HCT116 (cell line): Measurements from ENCODE around the gene CPA1. TPM values are rescaled to one million over a fixed set of nuclear protein-coding genes. Genes with fewer than 3 reads are reported as not detected.

Experiments
- ATAC-seq: fragments of 200-7000 bp; cut with Tn5 transposase; 2 replicates; pipeline ENCODE4 v1.9.1; 2020; ENCODE audit warnings: mild to moderate bottlenecking, moderate library complexity
- BruUV-seq: library from RNA; stranded (reverse); fragments of 400-500 nt; replicated peaks from 2 replicates; lab custom pipeline; 2021; lab: Mats Ljungman, UMichigan
- CTCF ChIA-PET: fragments of 300-600 bp; sonication (Branson Sonifier 250); formaldehyde crosslinking; loops from one replicate; lab custom pipeline; 2021; ENCODE audit warnings: antibody characterized with exemption; lab: Charles Lee
- POLR2A ChIA-PET: fragments of 300-600, 350-600 bp; sonication (Branson Sonifier 250); formaldehyde crosslinking; loops from one replicate; lab custom pipeline; 2021; ENCODE audit warnings: antibody characterized with exemption; lab: Charles Lee
- RAD21 ChIA-PET, 2 experiments: fragments of 300-600 bp; sonication (Branson Sonifier 250); formaldehyde crosslinking; loops; one replicate each; lab custom pipeline; 2023; ENCODE audit warnings: low total read pairs in 2 of 2; ENCODE audit not compliant: uncharacterized antibody in 2 of 2, unreplicated experiment in 2 of 2, low non-redundant PET in 1 of 2; lab: Charles Lee
- DNase-seq: peaks from one replicate; pipeline ENCODE4 v3.0.0-alpha.2; 2010; ENCODE audit warnings: low read depth, low spot score
- H2AFZ ChIP-seq: fragments of 200-600 bp; shearing (Covaris generic), sonication (generic); 2 replicates; pipeline ENCODE4 v1.6.1; 2017; ENCODE audit warnings: low read depth, mixed run types, mixed read lengths, antibody characterized with exemption, low read length; ENCODE audit not compliant: poor library complexity, severe bottlenecking
- H3K27ac ChIP-seq: 2 replicates; pipeline ENCODE4 v1.5.1; 2012; ENCODE audit warnings: low read depth, low read length
- H3K27me3 ChIP-seq: fragments of 200-600 bp; sonication (generic); 2 replicates; pipeline ENCODE4 v1.6.1; 2016; ENCODE audit warnings: mixed run types, low read length, mixed read lengths; ENCODE audit not compliant: insufficient read depth
- H3K36me3 ChIP-seq, 2 experiments: fragments of 200-500 bp in 1 of 2; fragments of 200-600 bp in 1 of 2; sonication (Bioruptor generic) in 1 of 2; sonication (generic) in 1 of 2; 2 replicates each; pipeline versions ENCODE4 v1.5.1 to v1.6.1; 2014 to 2016; ENCODE audit warnings: low read length in 2 of 2, inconsistent platforms in 1 of 2, mixed read lengths in 1 of 2, mixed run types in 1 of 2; ENCODE audit not compliant: insufficient read depth in 2 of 2, control insufficient read depth in 1 of 2
- H3K4me1 ChIP-seq, 2 experiments: fragments of 200-600 bp in 1 of 2; sonication (generic) in 1 of 2; 2 replicates each; pipeline versions ENCODE4 v1.5.1 to v1.6.1; 2012 to 2017; ENCODE audit warnings: low read length in 2 of 2, inconsistent platforms in 1 of 2, mild to moderate bottlenecking in 1 of 2, mixed read lengths in 1 of 2, mixed run types in 1 of 2, moderate library complexity in 1 of 2; ENCODE audit not compliant: insufficient read depth in 2 of 2, control insufficient read depth in 1 of 2
- H3K4me2 ChIP-seq: fragments of 200-600 bp; sonication (generic); 2 replicates; pipeline ENCODE4 v1.6.1; 2017; ENCODE audit warnings: mixed run types, low read length, mixed read lengths
- H3K4me3 ChIP-seq, 2 experiments: fragments of 200-600 bp in 1 of 2; sonication (generic) in 1 of 2; replicated peaks in 1 of 2; 2 replicates each; pipeline ENCODE4 v1.5.1; 2011 to 2016; ENCODE audit warnings: low read length in 2 of 2, control low read depth in 1 of 2, low read depth in 1 of 2, mild to moderate bottlenecking in 1 of 2, mixed read lengths in 1 of 2, mixed run types in 1 of 2
- H3K79me2 ChIP-seq: fragments of 200-600 bp; sonication (generic); 2 replicates; pipeline ENCODE4 v1.6.1; 2017; ENCODE audit warnings: mild to moderate bottlenecking, mixed run types, low read length, moderate library complexity, mixed read lengths; ENCODE audit not compliant: insufficient read depth
- H3K9ac ChIP-seq: fragments of 200-600 bp; sonication (generic); 2 replicates; pipeline ENCODE4 v1.6.1; 2016; ENCODE audit warnings: low read length, mixed read lengths
- H3K9me2 ChIP-seq: fragments of 200-600 bp; sonication (generic), shearing (Covaris generic); 2 replicates; pipeline ENCODE4 v1.6.1; 2017; ENCODE audit warnings: mixed run types, mild to moderate bottlenecking, moderate library complexity; ENCODE audit not compliant: insufficient read depth
- H3K9me3 ChIP-seq, 2 experiments: fragments of 200-500 bp in 1 of 2; fragments of 200-600 bp in 1 of 2; sonication (Bioruptor generic) in 1 of 2; sonication (generic) in 1 of 2; 2 replicates each; pipeline ENCODE4 v1.6.1; 2014 to 2017; ENCODE audit warnings: low read length in 2 of 2, mixed read lengths in 2 of 2, inconsistent platforms in 1 of 2, low read depth in 1 of 2, mild to moderate bottlenecking in 1 of 2, mixed run types in 1 of 2, moderate library complexity in 1 of 2; ENCODE audit not compliant: control insufficient read depth in 1 of 2, insufficient read depth in 1 of 2
- H4K20me1 ChIP-seq: fragments of 200-600 bp; sonication (generic), shearing (Covaris generic); 2 replicates; pipeline ENCODE4 v1.6.1; 2017; ENCODE audit warnings: mixed run types, mild to moderate bottlenecking, moderate library complexity; ENCODE audit not compliant: insufficient read depth
- ATF3 ChIP-seq: IDR thresholded peaks from 2 replicates; pipeline ENCODE4 v1.6.1; 2012
- CEBPB ChIP-seq: IDR thresholded peaks from 2 replicates; pipeline ENCODE4 v1.6.1; 2012; ENCODE audit warnings: low read depth
- CTCF ChIP-seq, 3 experiments: fragments of 200-600 bp in 1 of 3; sonication (generic) in 1 of 3; IDR thresholded peaks in 2 of 3; conservative IDR thresholded peaks in 1 of 3; 2 replicates each; pipeline ENCODE4 v1.5.1; 2012 to 2017; ENCODE audit warnings: low read depth in 2 of 3, low read length in 2 of 3, antibody characterized with exemption in 1 of 3, borderline replicate concordance in 1 of 3, control low read depth in 1 of 3, mild to moderate bottlenecking in 1 of 3, mixed read lengths in 1 of 3, mixed run types in 1 of 3, moderate library complexity in 1 of 3; ENCODE audit not compliant: insufficient read depth in 1 of 3
- EGR1 ChIP-seq: IDR thresholded peaks from 2 replicates; pipeline ENCODE4 v1.6.1; 2012; ENCODE audit warnings: low read depth
- EZH2 ChIP-seq: fragments of 200-600 bp; sonication (generic); IDR thresholded peaks from 2 replicates; pipeline ENCODE4 v1.6.1; 2017; ENCODE audit warnings: antibody characterized with exemption, mixed run types
- MAX ChIP-seq: IDR thresholded peaks from 2 replicates; pipeline ENCODE4 v1.6.1; 2012
- POLR2A ChIP-seq: IDR thresholded peaks from 2 replicates; pipeline ENCODE4 v1.7.0; 2011; ENCODE audit warnings: borderline replicate concordance; ENCODE audit not compliant: insufficient read depth, insufficient read length; ENCODE audit errors: extremely low read depth
- POLR2AphosphoS5 ChIP-seq: IDR thresholded peaks from 2 replicates; pipeline ENCODE4 v1.6.1; 2011; ENCODE audit warnings: mild to moderate bottlenecking, low read depth, low read length, moderate library complexity
- RAD21 ChIP-seq: IDR thresholded peaks from 2 replicates; pipeline ENCODE4 v1.6.1; 2012; ENCODE audit warnings: low read depth, mild to moderate bottlenecking
- SRF ChIP-seq: IDR thresholded peaks from 2 replicates; pipeline ENCODE4 v1.6.1; 2012; ENCODE audit warnings: low read depth
- TCF7L2 ChIP-seq: IDR thresholded peaks from 2 replicates; pipeline ENCODE4 v1.7.0; 2011; ENCODE audit warnings: borderline replicate concordance, inconsistent platforms; ENCODE audit not compliant: insufficient read depth, insufficient read length; ENCODE audit errors: extremely low read depth
- YY1 ChIP-seq: IDR thresholded peaks from 2 replicates; pipeline ENCODE4 v1.6.1; 2011; ENCODE audit warnings: low read length, low read depth, moderate library complexity, mild to moderate bottlenecking; ENCODE audit not compliant: insufficient replicate concordance; ENCODE audit errors: extremely low read depth
- ZBTB33 ChIP-seq: IDR thresholded peaks from 2 replicates; pipeline ENCODE4 v1.6.1; 2011; ENCODE audit warnings: mild to moderate bottlenecking, low read length, moderate library complexity; ENCODE audit not compliant: insufficient replicate concordance; ENCODE audit errors: extremely low read depth
- intact Hi-C: fragments of 100-400 bp; cut with micrococcal nuclease; formaldehyde crosslinking; loops from 2 replicates; pipeline ENCODE4 v1.10.0; 2022
- total RNA-seq: library from RNA; stranded (reverse); gene quantifications from one replicate; pipeline ENCODE4 v1.2.1, GENCODE V29; 2021; ENCODE audit not compliant: unreplicated experiment

The CPA1 gene
- total RNA-seq, 1 experiment from 2014 or later, result 11.9 TPM

- H2AFZ ChIP-seq, result no peak overlapping the region
- no peaks in the 10 kb centered on the region for H3K9me3 ChIP-seq
- no peak for ATAC-seq
- H3K9ac ChIP-seq, result no peak overlapping the region
- no peaks in the 10 kb centered on the region for H3K36me3 ChIP-seq
- RAD21 ChIA-PET, result no interaction called here
- no peak for DNase-seq
- intact Hi-C loops, result no loop called here
- H3K4me2 ChIP-seq, result no peak overlapping the region
- H3K9me2 ChIP-seq, result no peaks in the 10 kb centered on the region
- no peak overlapping the region for H3K4me3 ChIP-seq
- no TSS peak for BruUV-seq
- H3K4me1 ChIP-seq, result no peaks in the 10 kb centered on the region
- no peak for TF ChIP-seq ZBTB33
- no peak for TF ChIP-seq SRF
- no peak for TF ChIP-seq EGR1
- no peak for TF ChIP-seq MAX
- no peak for TF ChIP-seq EZH2
- TF ChIP-seq CEBPB, result no peak
- no peak for TF ChIP-seq ATF3
- H3K79me2 ChIP-seq, result no peaks in the 10 kb centered on the region
- no peaks in the 10 kb centered on the region for H3K27me3 ChIP-seq
- POLR2A ChIA-PET, result no interaction called here
- H4K20me1 ChIP-seq, result no peaks in the 10 kb centered on the region
- CTCF ChIA-PET, result no interaction called here
- no peak overlapping the region for H3K27ac ChIP-seq
These were observed 17.4 kb downstream of the CPA1 start for GRCh38 chr7:130397758-130398073.

GRCh38 chr7:130398526-130399090 is 18.3 kb downstream of the CPA1 start:
- intact Hi-C loops, result no loop called here
- ATAC-seq (no peak), DNase-seq (no peak)
- POLR2A ChIA-PET, result no interaction called here
- no peak overlapping the region for H3K27ac ChIP-seq
- no peak overlapping the region for H3K9ac ChIP-seq
- CTCF ChIA-PET, result no interaction called here
- H4K20me1 ChIP-seq, result no peaks in the 10 kb centered on the region
- RAD21 ChIA-PET, result no interaction called here
- H2AFZ ChIP-seq, result no peak overlapping the region
- no peaks in the 10 kb centered on the region for H3K36me3 ChIP-seq
- H3K9me2 ChIP-seq, result no peaks in the 10 kb centered on the region
- no peak overlapping the region for H3K4me3 ChIP-seq
- no peaks in the 10 kb centered on the region for H3K79me2 ChIP-seq
- BruUV-seq, result no TSS peak
- no peak overlapping the region for H3K4me2 ChIP-seq
- H3K27me3 ChIP-seq, result no peaks in the 10 kb centered on the region
- H3K9me3 ChIP-seq, result no peaks in the 10 kb centered on the region
- no peaks in the 10 kb centered on the region for H3K4me1 ChIP-seq
- TF ChIP-seq TCF7L2 (no peak), MAX (no peak), CTCF (IDR thresholded peaks at IDR 0.05 in 2 of 3, conservative IDR thresholded peaks at IDR 0.05 in 1 of 3; ENCODE audit: borderline replicate concordance in 1 of 3, insufficient read depth in 1 of 3, low read depth in 2 of 3, low read length in 2 of 3) (no peak), CEBPB (no peak), EZH2 (no peak), POLR2A (no peak), ZBTB33 (no peak), POLR2AphosphoS5 (no peak), RAD21 (no peak), YY1 (no peak)
